OCI-LY3 (cell line): ENCODE results near the gene HSD11B1L.

Experiments used
- H2AFZ ChIP-seq: fragments of 200-600, 300-600 bp; shearing (Covaris generic); 2 replicates; pipeline ENCODE4 v1.6.0; 2014; ENCODE audit warnings: antibody characterized with exemption, low read depth, low read length
- H3K27ac ChIP-seq: fragments of 200-600, 300-600 bp; sonication (generic); 2 replicates; pipeline ENCODE4 v1.5.1; 2014; ENCODE audit warnings: mild to moderate bottlenecking, low read length, moderate library complexity, mixed read lengths
- H3K27me3 ChIP-seq: fragments of 200-600, 300-600 bp; sonication (generic); 2 replicates; pipeline ENCODE4 v1.6.1; 2014; ENCODE audit warnings: low read depth, low read length, mixed read lengths
- H3K36me3 ChIP-seq: fragments of 200-600, 300-600 bp; sonication (generic); replicated peaks from 2 replicates; pipeline ENCODE3; 2014; ENCODE audit warnings: low read depth, low read length, mixed read lengths
- H3K4me1 ChIP-seq: fragments of 300-600, 200-600 bp; sonication (generic); 2 replicates; pipeline ENCODE4 v1.6.1; 2014; ENCODE audit warnings: low read length, mixed read lengths
- H3K4me2 ChIP-seq: fragments of 200-600, 300-600 bp; sonication (generic); 2 replicates; pipeline ENCODE4 v1.6.1; 2014; ENCODE audit warnings: low read length, mixed read lengths
- H3K4me3 ChIP-seq: fragments of 300-600, 200-600 bp; sonication (generic); 2 replicates; pipeline ENCODE4 v1.5.1; 2014; ENCODE audit warnings: antibody characterized with exemption, mild to moderate bottlenecking, low read length, moderate library complexity
- H3K79me2 ChIP-seq: fragments of 300-600, 200-600 bp; shearing (Covaris generic); 2 replicates; pipeline ENCODE4 v1.6.1; 2014; ENCODE audit warnings: mild to moderate bottlenecking, low read length, mixed read lengths
- H3K9ac ChIP-seq: fragments of 300-600, 200-600 bp; shearing (Covaris generic); 2 replicates; pipeline ENCODE4 v1.6.0; 2014; ENCODE audit warnings: mild to moderate bottlenecking, low read length, moderate library complexity
- H3K9me3 ChIP-seq: fragments of 200-600, 300-600 bp; shearing (Covaris generic); 2 replicates; pipeline ENCODE4 v1.6.1; 2014; ENCODE audit warnings: low read length, mixed read lengths; ENCODE audit not compliant: insufficient read depth
- H4K20me1 ChIP-seq: fragments of 200-600, 300-600 bp; sonication (generic); 2 replicates; pipeline ENCODE4 v1.6.1; 2016; ENCODE audit warnings: low read length, mixed read lengths; ENCODE audit not compliant: insufficient read depth
- EZH2phosphoT487 ChIP-seq: fragments of 200-600 bp; shearing (Covaris generic); IDR thresholded peaks from 2 replicates; pipeline ENCODE4 v1.6.1; 2018; ENCODE audit warnings: antibody characterized with exemption, mixed run types, low read depth
- TF ChIP-seq, protein P1 (sequence below): fragments of 200-600, 300-600 bp; sonication (generic); IDR thresholded peaks from 2 replicates; pipeline ENCODE4 v1.5.1; 2014; ENCODE audit warnings: antibody characterized with exemption, low read length, low read depth

Gene HSD11B1L

DNA sequence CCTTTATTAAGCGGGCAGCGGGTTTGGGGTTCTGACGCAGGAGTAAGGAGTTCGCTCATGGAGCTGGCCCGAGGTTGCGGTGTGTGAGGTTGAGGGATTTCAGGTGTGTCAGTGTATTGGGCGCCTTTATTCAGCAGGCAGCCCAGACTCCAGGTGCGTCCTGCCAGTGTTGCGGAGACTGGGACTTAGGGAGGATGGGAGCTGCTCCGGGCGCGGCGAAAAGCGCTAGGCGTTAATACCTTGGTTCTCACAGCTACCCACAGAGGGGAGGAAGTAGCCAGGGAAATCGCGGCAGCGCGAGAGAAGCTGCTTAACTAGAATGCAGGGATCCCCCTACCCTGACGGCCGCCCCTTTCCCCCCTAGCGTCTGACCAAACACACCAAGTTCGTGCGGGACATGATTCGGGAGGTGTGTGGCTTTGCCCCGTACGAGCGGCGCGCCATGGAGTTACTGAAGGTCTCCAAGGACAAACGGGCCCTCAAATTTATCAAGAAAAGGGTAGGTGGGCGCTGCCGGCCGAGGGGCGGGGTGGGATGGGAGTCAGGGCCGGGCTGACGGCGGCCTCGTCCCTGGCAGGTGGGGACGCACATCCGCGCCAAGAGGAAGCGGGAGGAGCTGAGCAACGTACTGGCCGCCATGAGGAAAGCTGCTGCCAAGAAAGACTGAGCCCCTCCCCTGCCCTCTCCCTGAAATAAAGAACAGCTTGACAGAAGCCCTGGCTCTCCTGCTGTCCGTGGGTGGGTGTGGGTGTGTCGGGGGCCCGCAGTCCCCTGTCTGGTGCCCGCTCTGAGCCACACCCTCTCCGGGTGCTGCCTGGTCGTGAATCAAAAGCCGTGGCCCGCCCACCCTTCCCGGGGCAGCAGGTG lies 10.4 kb downstream of the HSD11B1L start:
- H3K9me3 ChIP-seq: no peaks in the 10 kb centered on the region
- H2AFZ ChIP-seq: no peak overlapping the region
- peaks cover 55% of the 10 kb centered on the region for H3K36me3 ChIP-seq
- H3K4me1 ChIP-seq: peaks cover 17% of the 10 kb centered on the region
- no peaks in the 10 kb centered on the region for H3K27me3 ChIP-seq
- H3K79me2 ChIP-seq: peaks cover 62% of the 10 kb centered on the region
- H3K9ac ChIP-seq: peak overlapping the region; percentile 91
- H4K20me1 ChIP-seq: peaks cover 58% of the 10 kb centered on the region
- H3K4me2 ChIP-seq: peak overlapping the region; percentile 87
- TF ChIP-seq EZH2phosphoT487: no peak
- TF ChIP-seq, protein P1, sequence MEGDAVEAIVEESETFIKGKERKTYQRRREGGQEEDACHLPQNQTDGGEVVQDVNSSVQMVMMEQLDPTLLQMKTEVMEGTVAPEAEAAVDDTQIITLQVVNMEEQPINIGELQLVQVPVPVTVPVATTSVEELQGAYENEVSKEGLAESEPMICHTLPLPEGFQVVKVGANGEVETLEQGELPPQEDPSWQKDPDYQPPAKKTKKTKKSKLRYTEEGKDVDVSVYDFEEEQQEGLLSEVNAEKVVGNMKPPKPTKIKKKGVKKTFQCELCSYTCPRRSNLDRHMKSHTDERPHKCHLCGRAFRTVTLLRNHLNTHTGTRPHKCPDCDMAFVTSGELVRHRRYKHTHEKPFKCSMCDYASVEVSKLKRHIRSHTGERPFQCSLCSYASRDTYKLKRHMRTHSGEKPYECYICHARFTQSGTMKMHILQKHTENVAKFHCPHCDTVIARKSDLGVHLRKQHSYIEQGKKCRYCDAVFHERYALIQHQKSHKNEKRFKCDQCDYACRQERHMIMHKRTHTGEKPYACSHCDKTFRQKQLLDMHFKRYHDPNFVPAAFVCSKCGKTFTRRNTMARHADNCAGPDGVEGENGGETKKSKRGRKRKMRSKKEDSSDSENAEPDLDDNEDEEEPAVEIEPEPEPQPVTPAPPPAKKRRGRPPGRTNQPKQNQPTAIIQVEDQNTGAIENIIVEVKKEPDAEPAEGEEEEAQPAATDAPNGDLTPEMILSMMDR: no peak
- peak overlapping the region; percentile 91 for H3K4me3 ChIP-seq
- H3K27ac ChIP-seq: peak overlapping the region; percentile 78

DNA sequence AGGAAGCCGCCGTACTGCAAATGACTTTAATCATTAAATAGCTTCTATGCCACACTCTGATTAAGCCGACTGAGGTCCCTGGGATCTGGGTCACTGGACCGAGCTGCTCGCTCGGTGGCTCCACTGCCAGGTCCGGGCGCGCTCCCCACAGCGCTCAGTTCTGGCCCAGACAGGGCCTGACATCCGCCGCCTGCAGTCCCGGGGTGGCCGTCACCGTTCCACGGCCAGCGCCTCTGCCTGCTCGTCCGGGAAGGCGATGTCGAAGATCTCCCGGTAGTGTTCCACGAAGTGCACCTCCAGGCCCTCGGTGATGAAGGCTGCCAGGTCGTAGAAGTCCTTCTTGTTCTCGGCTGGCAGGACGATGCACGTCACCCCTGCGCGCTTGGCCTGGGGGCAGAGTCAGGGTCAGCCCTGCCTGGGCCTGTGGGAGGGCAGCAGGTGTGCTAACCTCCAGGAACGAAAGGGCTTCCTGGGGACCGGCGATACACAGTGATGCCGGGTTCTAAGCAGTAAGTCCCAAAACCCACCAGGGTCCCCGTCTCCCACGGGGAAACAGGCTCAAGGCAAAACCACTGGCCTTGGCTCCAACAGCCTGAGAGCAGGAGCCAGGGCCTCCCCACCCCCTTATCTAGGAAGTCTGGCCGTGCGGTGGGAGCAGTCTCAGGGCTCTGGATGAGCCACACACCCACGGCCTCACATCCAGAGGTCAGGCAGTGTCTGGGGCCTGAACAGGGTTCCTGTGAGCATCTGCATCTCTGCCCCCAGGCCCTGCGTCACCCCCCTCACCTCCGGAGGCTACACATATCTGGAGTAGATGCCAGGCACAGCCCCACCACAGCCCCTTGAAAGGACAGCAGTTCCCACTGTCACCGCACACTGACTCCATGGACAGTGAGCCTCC lies 11.2 kb downstream of the HSD11B1L start:
- Histone ChIP-seq H3K4me2 (peak overlapping the region; percentile 87), H3K4me3 (peak overlapping the region; percentile 91), H3K9me3 (no peaks in the 10 kb centered on the region), H3K36me3 (peaks cover 64% of the 10 kb centered on the region), H3K79me2 (peaks cover 71% of the 10 kb centered on the region), H4K20me1 (peaks cover 66% of the 10 kb centered on the region), H3K27me3 (no peaks in the 10 kb centered on the region), H3K4me1 (peaks cover 17% of the 10 kb centered on the region), H3K27ac (peak overlapping the region; percentile 78), H2AFZ (no peak overlapping the region), H3K9ac (peak overlapping the region; percentile 91)
- no peak for TF ChIP-seq EZH2phosphoT487
- TF ChIP-seq, protein P1: no peak

DNA sequence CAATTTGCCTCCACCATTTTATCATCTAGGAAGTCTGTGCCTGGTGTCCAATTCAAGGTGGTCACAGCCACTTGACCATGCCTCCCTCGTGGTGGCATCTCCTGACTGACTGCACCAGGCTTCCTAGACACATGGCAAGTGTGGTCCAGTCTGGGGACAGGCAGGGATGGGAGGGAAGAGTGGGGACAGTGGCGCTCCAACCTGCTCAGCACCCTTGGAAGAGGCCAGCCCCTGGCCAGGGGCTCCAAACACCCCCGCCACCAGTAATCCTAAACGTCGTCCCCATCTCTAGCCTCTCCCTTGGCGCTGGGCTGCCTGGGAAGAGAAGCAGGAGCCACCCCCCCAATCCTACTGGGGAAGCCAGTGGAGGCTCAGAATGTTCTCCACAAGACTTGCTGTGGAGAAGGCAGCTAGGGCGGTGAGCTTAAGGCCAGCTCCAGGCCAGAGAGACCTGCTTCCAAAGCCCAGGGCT lies 11.9 kb downstream of the HSD11B1L start:
- Histone ChIP-seq H3K9me3 (no peaks in the 10 kb centered on the region), H3K4me2 (peak overlapping the region; percentile 87), H3K4me3 (peak overlapping the region; percentile 91), H3K79me2 (peaks cover 73% of the 10 kb centered on the region), H3K36me3 (peaks cover 66% of the 10 kb centered on the region), H3K9ac (peak overlapping the region; percentile 91; the same call in 1 of the 2 replicates), H3K4me1 (peaks cover 17% of the 10 kb centered on the region), H2AFZ (no peak overlapping the region), H3K27ac (peak overlapping the region; percentile 78), H4K20me1 (peaks cover 69% of the 10 kb centered on the region), H3K27me3 (no peaks in the 10 kb centered on the region)
- TF ChIP-seq, protein P1: no peak
- TF ChIP-seq EZH2phosphoT487: no peak
